Measurements from ENCODE around the gene PABPN1L. TPM values are rescaled to one million over a fixed set of nuclear protein-coding genes. Genes with fewer than 3 reads are reported as not detected.

The PABPN1L gene
- total and polyA plus RNA-seq, 2 of the 13 experiments (the other 11 are each of a cell fraction or from before 2014, with no cell fraction given) = not detected

DNA sequence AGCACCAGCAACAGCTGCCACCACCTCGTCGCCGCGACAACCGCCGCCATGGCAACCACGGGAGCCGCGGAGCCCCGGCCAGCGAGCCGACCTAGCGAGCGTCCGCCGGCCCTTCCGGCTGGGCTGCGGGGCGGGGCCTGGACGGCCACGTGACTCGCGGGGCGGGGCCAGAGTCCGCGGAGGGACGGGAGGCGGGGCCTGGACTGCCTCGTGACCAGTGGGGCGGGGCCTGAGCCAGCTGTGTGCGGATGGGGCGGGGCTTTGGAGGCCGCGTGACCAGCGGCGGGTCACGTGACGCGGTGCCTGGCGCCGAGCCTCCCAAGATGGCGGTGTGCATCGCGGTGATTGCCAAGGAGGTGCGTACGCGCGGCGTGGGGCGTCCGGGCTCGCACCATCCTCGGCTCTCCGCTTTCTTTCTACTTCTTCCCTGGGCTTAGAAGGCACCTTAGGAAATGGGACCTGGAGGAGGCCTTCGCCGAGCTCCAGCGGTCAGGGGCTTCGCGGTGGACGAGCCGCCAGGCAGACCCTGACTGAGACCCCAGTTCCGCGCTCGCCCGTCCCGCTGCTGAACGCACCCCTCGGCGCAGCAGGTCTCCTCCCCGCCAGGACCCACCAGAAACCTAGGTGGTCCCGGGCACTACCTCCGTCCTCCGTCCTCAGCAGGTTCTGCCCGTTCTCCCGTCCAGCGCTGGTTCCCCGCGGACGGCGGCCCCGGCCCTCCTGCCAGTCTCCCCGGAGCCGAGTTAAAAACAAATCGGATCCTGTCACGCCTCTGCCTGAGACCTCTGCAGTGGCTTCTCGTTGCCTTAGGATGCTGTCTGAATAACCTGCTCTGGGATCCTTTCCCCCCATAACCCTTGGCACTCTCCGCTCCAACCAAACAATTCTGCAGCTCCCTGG lies 9.4 kb downstream of the PABPN1L start, which contains the start of the genes GALNS and TRAPPC2L (continued):
- TF ChIP-seq SOX6 (IDR thresholded peaks at IDR 0.05) (no peak), SOX6 (CRISPR knock-in tag; IDR thresholded peaks at IDR 0.05) (peak; percentile 48), ZNF136 (CRISPR knock-in tag; IDR thresholded peaks at IDR 0.05; ENCODE audit: low read depth) (no peak; the same call in 1 of the 2 replicates), MIXL1 (CRISPR knock-in tag; IDR thresholded peaks at IDR 0.05) (0 out of 2 replicates have a peak, but pooled peaks have one; percentile 22), TBL1XR1 (IDR thresholded peaks at IDR 0.05; ENCODE audit: borderline replicate concordance, low read length, partially characterized antibody) (peak; percentile 29), ARNTL (CRISPR knock-in tag; IDR thresholded peaks at IDR 0.05) (peak; percentile 99), SNAPC4 (CRISPR knock-in tag; IDR thresholded peaks at IDR 0.05) (peak; percentile 83; the same call in 1 of the 2 replicates), ZNF615 (CRISPR knock-in tag; IDR thresholded peaks at IDR 0.05; ENCODE audit: borderline replicate concordance) (no peak), ZNF549 (CRISPR knock-in tag; IDR thresholded peaks at IDR 0.05) (no peak), GABPB1 (CRISPR knock-in tag; IDR thresholded peaks at IDR 0.05) (peak; percentile 90), HDAC1 (CRISPR knock-in tag; IDR thresholded peaks at IDR 0.05) (peak; percentile 89), GMEB1 (CRISPR knock-in tag; IDR thresholded peaks at IDR 0.05; ENCODE audit: borderline replicate concordance) (peak; percentile 80; the same call in 1 of the 2 replicates), ZBTB7A (CRISPR knock-in tag; IDR thresholded peaks at IDR 0.05) (no peak), ZNF547 (CRISPR knock-in tag; IDR thresholded peaks at IDR 0.05) (peak; percentile 87), ZNF326 (CRISPR knock-in tag; IDR thresholded peaks at IDR 0.05; ENCODE audit: borderline replicate concordance) (no peak), RBM39 (IDR thresholded peaks at IDR 0.05; ENCODE audit: low read depth, low read length, poor library complexity, severe bottlenecking) (no peak)
- TF ChIP-seq, protein P1, sequence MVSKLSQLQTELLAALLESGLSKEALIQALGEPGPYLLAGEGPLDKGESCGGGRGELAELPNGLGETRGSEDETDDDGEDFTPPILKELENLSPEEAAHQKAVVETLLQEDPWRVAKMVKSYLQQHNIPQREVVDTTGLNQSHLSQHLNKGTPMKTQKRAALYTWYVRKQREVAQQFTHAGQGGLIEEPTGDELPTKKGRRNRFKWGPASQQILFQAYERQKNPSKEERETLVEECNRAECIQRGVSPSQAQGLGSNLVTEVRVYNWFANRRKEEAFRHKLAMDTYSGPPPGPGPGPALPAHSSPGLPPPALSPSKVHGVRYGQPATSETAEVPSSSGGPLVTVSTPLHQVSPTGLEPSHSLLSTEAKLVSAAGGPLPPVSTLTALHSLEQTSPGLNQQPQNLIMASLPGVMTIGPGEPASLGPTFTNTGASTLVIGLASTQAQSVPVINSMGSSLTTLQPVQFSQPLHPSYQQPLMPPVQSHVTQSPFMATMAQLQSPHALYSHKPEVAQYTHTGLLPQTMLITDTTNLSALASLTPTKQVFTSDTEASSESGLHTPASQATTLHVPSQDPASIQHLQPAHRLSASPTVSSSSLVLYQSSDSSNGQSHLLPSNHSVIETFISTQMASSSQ (IDR thresholded peaks at IDR 0.05; ENCODE audit: low read depth) = no peak
- TF ChIP-seq, protein P1 (CRISPR knock-in tag; IDR thresholded peaks at IDR 0.05; ENCODE audit: borderline replicate concordance) = peak; percentile 53; the same call in 1 of the 2 replicates

Measured in HepG2 (cell line).